ENCODE results near the gene PLET1.

The PLET1 gene

DNA sequence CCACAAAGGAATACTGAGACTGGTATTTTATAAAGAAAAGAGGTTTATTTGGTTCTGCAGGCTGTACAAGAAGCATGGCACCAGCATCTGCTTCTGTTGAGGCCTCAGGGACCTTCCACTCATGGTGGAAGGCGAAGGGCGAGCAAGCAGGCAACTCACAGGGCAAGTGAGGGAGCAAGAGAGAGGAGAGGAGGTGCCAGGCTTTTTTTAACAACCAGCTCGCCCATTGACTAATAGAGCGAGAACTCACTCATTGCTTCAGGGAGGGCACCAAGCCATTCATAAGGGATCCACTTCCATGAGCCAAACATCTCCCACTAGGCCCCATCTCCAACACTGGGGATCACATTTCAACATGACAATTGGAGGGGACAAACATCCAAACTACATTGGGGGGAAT lies 33.2 kb downstream of the PLET1 start:
- Histone ChIP-seq H3K27ac (ENCODE audit: low read length) (peak overlapping the region; percentile 97; the same call in 1 of the 2 replicates), H3K36me3 (ENCODE audit: insufficient read depth, low read length) (peaks cover 25% of the 10 kb centered on the region), H3K4me1 (ENCODE audit: insufficient read depth, low read length) (peaks cover 23% of the 10 kb centered on the region), H3K27me3 (ENCODE audit: insufficient read depth, low read length, poor library complexity) (no peaks in the 10 kb centered on the region), H3K79me2 (ENCODE audit: insufficient read depth, low read length) (peaks cover 44% of the 10 kb centered on the region), H4K20me1 (ENCODE audit: insufficient read depth, low read length) (no peaks in the 10 kb centered on the region), H3K4me2 (ENCODE audit: insufficient read depth, low read length) (peak overlapping the region; percentile 87), H3K9me3 (ENCODE audit: insufficient read depth, low read length, severe bottlenecking) (no peaks in the 10 kb centered on the region), H2AFZ (ENCODE audit: low read depth, low read length) (no peak overlapping the region), H3K9ac (ENCODE audit: low read depth, low read length) (peak overlapping the region; percentile 88), H3K4me3 (ENCODE audit: low read depth in 1 of 2, low read length in 2 of 2) (peak overlapping the region; percentile 81 to 89; a peak in 3 of 4 replicates)
- no peak for TF ChIP-seq EZH2 (IDR thresholded peaks at IDR 0.05; ENCODE audit: borderline replicate concordance, low read depth, low read length, severe bottlenecking)
- TF ChIP-seq, protein P1, sequence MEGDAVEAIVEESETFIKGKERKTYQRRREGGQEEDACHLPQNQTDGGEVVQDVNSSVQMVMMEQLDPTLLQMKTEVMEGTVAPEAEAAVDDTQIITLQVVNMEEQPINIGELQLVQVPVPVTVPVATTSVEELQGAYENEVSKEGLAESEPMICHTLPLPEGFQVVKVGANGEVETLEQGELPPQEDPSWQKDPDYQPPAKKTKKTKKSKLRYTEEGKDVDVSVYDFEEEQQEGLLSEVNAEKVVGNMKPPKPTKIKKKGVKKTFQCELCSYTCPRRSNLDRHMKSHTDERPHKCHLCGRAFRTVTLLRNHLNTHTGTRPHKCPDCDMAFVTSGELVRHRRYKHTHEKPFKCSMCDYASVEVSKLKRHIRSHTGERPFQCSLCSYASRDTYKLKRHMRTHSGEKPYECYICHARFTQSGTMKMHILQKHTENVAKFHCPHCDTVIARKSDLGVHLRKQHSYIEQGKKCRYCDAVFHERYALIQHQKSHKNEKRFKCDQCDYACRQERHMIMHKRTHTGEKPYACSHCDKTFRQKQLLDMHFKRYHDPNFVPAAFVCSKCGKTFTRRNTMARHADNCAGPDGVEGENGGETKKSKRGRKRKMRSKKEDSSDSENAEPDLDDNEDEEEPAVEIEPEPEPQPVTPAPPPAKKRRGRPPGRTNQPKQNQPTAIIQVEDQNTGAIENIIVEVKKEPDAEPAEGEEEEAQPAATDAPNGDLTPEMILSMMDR (IDR thresholded peaks at IDR 0.05; ENCODE audit: borderline replicate concordance, extremely low read depth, low read length, poor library complexity, severe bottlenecking): no peak
- DNase-seq (no peak), ATAC-seq (ENCODE audit: insufficient read depth, low read depth) (no peak)

DNA sequence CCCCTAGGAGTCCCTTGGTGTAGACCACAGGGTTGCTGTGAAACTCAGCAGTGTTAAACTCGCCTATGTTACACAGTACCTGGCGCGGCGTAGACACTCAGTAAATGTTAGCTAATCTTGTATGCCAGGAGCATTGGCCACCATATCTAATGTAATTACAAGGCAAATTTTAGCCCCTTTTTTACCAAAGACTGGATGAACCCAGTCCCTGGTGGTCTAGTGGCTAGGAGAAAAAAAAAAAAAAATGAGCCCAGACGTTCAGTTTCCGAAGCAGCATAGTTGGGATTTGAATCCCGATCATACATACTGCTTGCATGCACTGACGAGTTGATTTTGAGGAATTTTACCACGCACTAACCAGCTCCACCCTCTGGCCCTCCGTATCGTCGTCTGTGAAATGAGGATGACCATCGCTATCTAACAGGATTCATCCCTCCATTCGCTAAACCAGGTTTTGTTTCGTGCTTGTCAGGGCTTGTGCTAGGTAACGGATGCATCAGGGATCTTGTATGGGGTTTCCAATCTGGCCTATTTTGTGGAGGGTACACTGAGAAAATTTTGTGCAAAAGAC lies 33.7 kb downstream of the PLET1 start:
- Histone ChIP-seq H3K4me3 (ENCODE audit: low read depth in 1 of 2, low read length in 2 of 2) (peak overlapping the region; percentile 81 to 89), H3K4me2 (ENCODE audit: insufficient read depth, low read length) (peak overlapping the region; percentile 87), H3K27ac (ENCODE audit: low read length) (peak overlapping the region; percentile 97), H3K79me2 (ENCODE audit: insufficient read depth, low read length) (peaks cover 44% of the 10 kb centered on the region), H3K4me1 (ENCODE audit: insufficient read depth, low read length) (peaks cover 23% of the 10 kb centered on the region), H3K36me3 (ENCODE audit: insufficient read depth, low read length) (peaks cover 25% of the 10 kb centered on the region), H4K20me1 (ENCODE audit: insufficient read depth, low read length) (no peaks in the 10 kb centered on the region), H3K27me3 (ENCODE audit: insufficient read depth, low read length, poor library complexity) (no peaks in the 10 kb centered on the region), H3K9ac (ENCODE audit: low read depth, low read length) (peak overlapping the region; percentile 88), H2AFZ (ENCODE audit: low read depth, low read length) (peak overlapping the region; percentile 99), H3K9me3 (ENCODE audit: insufficient read depth, low read length, severe bottlenecking) (no peaks in the 10 kb centered on the region)
- ATAC-seq (ENCODE audit: insufficient read depth, low read depth): peak; percentile 70
- no peak for DNase-seq
- TF ChIP-seq EZH2 (IDR thresholded peaks at IDR 0.05; ENCODE audit: borderline replicate concordance, low read depth, low read length, severe bottlenecking): no peak
- TF ChIP-seq, protein P1 (IDR thresholded peaks at IDR 0.05; ENCODE audit: borderline replicate concordance, extremely low read depth, low read length, poor library complexity, severe bottlenecking): no peak

DNA sequence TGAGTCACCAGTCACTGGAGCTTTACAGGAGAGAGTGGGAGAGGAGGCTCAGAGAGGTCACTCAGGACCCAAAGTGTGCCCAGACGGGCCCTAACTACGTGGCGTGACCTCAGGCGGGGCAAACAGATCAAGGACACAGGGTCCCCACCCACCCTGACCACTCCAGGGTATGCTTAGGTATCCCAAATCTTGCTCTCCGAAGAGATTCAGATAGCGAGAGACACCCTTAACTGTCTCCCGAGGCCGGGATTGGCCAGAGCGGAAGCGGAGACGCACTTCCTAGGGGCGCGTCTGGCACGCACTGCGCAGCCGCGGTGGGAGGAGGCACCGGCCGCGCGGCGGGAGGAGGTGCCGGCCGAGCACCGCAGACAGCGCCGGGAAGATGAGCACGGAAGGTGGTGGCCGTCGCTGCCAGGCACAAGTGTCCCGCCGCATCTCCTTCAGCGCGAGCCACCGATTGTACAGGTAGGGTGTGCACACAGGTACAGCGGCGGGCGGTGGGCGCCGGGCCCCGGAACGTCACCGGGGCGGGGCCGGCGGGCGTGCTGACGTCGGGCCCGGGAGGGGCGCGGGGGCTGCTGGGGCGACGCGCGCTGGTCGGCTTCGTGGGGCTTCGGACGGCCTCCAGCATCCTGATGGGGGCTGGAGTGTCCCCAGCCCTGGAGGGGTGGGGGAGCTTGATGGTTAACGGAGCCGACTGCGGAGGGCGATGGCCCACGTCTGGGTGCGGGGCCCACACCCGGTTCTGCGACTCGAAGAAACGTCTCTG lies 34.4 kb downstream of the PLET1 start, which contains the start of gene PTS:
Gene PTS, plus strand, starts transcription at position 367 of the 769 bp plus-strand sequence. Its CDS starts 16 bp downstream, at position 383.
- Histone ChIP-seq H2AFZ (ENCODE audit: low read depth, low read length) (peak within 1 kb of the TSS; percentile 99), H3K27ac (ENCODE audit: low read length) (peak within 1 kb of the TSS; percentile 97), H3K9me3 (ENCODE audit: insufficient read depth, low read length, severe bottlenecking) (no peaks in the 10 kb centered on the region), H3K27me3 (ENCODE audit: insufficient read depth, low read length, poor library complexity) (no peaks in the 10 kb centered on the region), H3K79me2 (ENCODE audit: insufficient read depth, low read length) (peaks cover 44% of the 10 kb centered on the region), H3K4me2 (ENCODE audit: insufficient read depth, low read length) (peak within 1 kb of the TSS; percentile 87), H3K36me3 (ENCODE audit: insufficient read depth, low read length) (peaks cover 25% of the 10 kb centered on the region), H3K4me1 (ENCODE audit: insufficient read depth, low read length) (peaks cover 23% of the 10 kb centered on the region), H4K20me1 (ENCODE audit: insufficient read depth, low read length) (no peaks in the 10 kb centered on the region), H3K9ac (ENCODE audit: low read depth, low read length) (peak within 1 kb of the TSS; percentile 88), H3K4me3 (ENCODE audit: low read depth in 1 of 2, low read length in 2 of 2) (peak within 1 kb of the TSS; percentile 81 to 89)
- ATAC-seq (ENCODE audit: insufficient read depth, low read depth) (peak; percentile 96), DNase-seq (peak; percentile 86)
- TF ChIP-seq, protein P1 (IDR thresholded peaks at IDR 0.05; ENCODE audit: borderline replicate concordance, extremely low read depth, low read length, poor library complexity, severe bottlenecking): no peak
- TF ChIP-seq EZH2 (IDR thresholded peaks at IDR 0.05; ENCODE audit: borderline replicate concordance, low read depth, low read length, severe bottlenecking): no peak

All from DND-41 (cell line).